Lower lobe of right lung (tissue), 2 donors: ENCODE measurements around the gene MS4A8. TPM values are rescaled to one million over a fixed set of nuclear protein-coding genes. Genes with fewer than 3 reads are reported as not detected.
"Not testable (repeated sequence)": the region's sequence is repeated elsewhere in the genome, so short reads cannot be mapped to it uniquely, and the experiment has no call there.

Experiments
- ATAC-seq, 2 donors: fragments of 200-7000 bp; cut with Tn5 transposase; one replicate each; pipeline ENCODE4 v1.9.1; 2020 to 2022; ENCODE audit warnings: mild to moderate bottlenecking in 2 of 2, moderate library complexity in 2 of 2
- DNase-seq: peaks from one replicate; pipeline ENCODE4 v3.0.0-alpha.2; 2020
- H3K27ac ChIP-seq: fragments of 200-600 bp; one replicate; pipeline ENCODE4 v1.8.0; 2022
- H3K27me3 ChIP-seq: fragments of 200-600 bp; one replicate; pipeline ENCODE4 v1.8.0; 2022; ENCODE audit warnings: low read depth
- H3K36me3 ChIP-seq: fragments of 200-600 bp; one replicate; pipeline ENCODE4 v1.8.0; 2022; ENCODE audit warnings: mild to moderate bottlenecking
- H3K4me1 ChIP-seq: fragments of 200-600 bp; one replicate; pipeline ENCODE4 v1.8.0; 2022
- H3K4me3 ChIP-seq: fragments of 200-600 bp; one replicate; pipeline ENCODE4 v1.8.0; 2022; ENCODE audit warnings: mild to moderate bottlenecking
- H3K9me3 ChIP-seq: fragments of 200-600 bp; one replicate; pipeline ENCODE4 v1.8.0; 2022
- CTCF ChIP-seq: fragments of 200-600 bp; IDR thresholded peaks from one replicate; pipeline ENCODE4 v1.8.0; 2022; ENCODE audit warnings: antibody characterized with exemption, mild to moderate bottlenecking
- intact Hi-C: fragments of 100-400 bp; cut with DNase I; formaldehyde crosslinking; loops from one replicate; pipeline ENCODE4 v1.11.0; 2022
- long read RNA-seq: library from polyadenylated mRNA; unstranded; transcript quantifications from one replicate; pipeline ENCODE4 v2.0.0, GENCODE V29; 2021
- total RNA-seq: library from RNA; stranded (reverse); fragmentation: NEBNext Ultra II Directional; extraction: Animal tissue kit (Norgen Biotek cat#: 25700); gene quantifications from one replicate; pipeline ENCODE4 v1.2.1, GENCODE V29; 2021
- donor health status: DM: no; HTN: yes; CAD: no; lungs with severe emphysema.

MS4A8 gene
- total RNA-seq = 33.5 TPM
- long read RNA-seq, transcript MS4A8-201 (7 exons, 1,353 nt) = major isoform, 11 of 15 reads
- long read RNA-seq, partial matches to known transcripts = 1 of 15 reads
- long read RNA-seq, other reads (novel, unspliced or antisense) = 3 of 15 reads

- intact Hi-C loops = no loop called here
- DNase-seq = no peak
- TF ChIP-seq CTCF = no peak
- no peaks in the 10 kb centered on the region for H3K36me3 ChIP-seq
- no peak within 1 kb of the TSS for H3K27ac ChIP-seq
- no peak for ATAC-seq
- no peaks in the 10 kb centered on the region for H3K4me1 ChIP-seq
- H3K9me3 ChIP-seq = no peaks in the 10 kb centered on the region
- no peak within 1 kb of the TSS for H3K4me3 ChIP-seq
- H3K27me3 ChIP-seq = no peaks in the 10 kb centered on the region
These were observed at the start of gene MS4A8 for GRCh38 chr11:60699284-60699691. TSS of gene MS4A8 (plus strand) at chr11:60699612. CDS start at chr11:60700861, 1,249 bp downstream.

GRCh38 chr11:60657888-60658287 lies 41.5 kb upstream of the MS4A8 start:
- no peaks in the 10 kb centered on the region for H3K27me3 ChIP-seq
- H3K36me3 ChIP-seq = no peaks in the 10 kb centered on the region
- no peak overlapping the region for H3K4me3 ChIP-seq
- no peak for TF ChIP-seq CTCF
- DNase-seq (no peak), ATAC-seq (peak; percentile 83 to 86)
- H3K4me1 ChIP-seq = peaks cover 13% of the 10 kb centered on the region
- intact Hi-C loops = no loop called here
- H3K9me3 ChIP-seq = no peaks in the 10 kb centered on the region
- H3K27ac ChIP-seq = peak overlapping the region; percentile 53

- Histone ChIP-seq H3K4me1 (peaks cover 13% of the 10 kb centered on the region), H3K9me3 (no peaks in the 10 kb centered on the region), H3K36me3 (no peaks in the 10 kb centered on the region), H3K27me3 (no peaks in the 10 kb centered on the region), H3K4me3 (no peak overlapping the region), H3K27ac (peak overlapping the region; percentile 53)
- no peak for TF ChIP-seq CTCF
- intact Hi-C loops = no loop called here
- ATAC-seq (peak; percentile 93 to 97), DNase-seq (no peak)
These were observed 41.0 kb upstream of the MS4A8 start for GRCh38 chr11:60658409-60658808.

GRCh38 chr11:60672255-60672654 lies 27.2 kb upstream of the MS4A8 start:
- H3K4me3 ChIP-seq = no peak overlapping the region
- no peaks in the 10 kb centered on the region for H3K4me1 ChIP-seq
- no peaks in the 10 kb centered on the region for H3K36me3 ChIP-seq
- intact Hi-C loops = no loop called here
- TF ChIP-seq CTCF = no peak
- H3K27ac ChIP-seq = no peak overlapping the region
- ATAC-seq (no peak), DNase-seq (no peak)
- no peaks in the 10 kb centered on the region for H3K27me3 ChIP-seq
- peaks cover 13% of the 10 kb centered on the region for H3K9me3 ChIP-seq

GRCh38 chr11:60678231-60678630 lies 21.2 kb upstream of the MS4A8 start:
- H3K4me3 ChIP-seq, H3K27ac ChIP-seq, H3K36me3 ChIP-seq, ATAC-seq, H3K4me1 ChIP-seq, intact Hi-C loops, DNase-seq, H3K27me3 ChIP-seq: not testable (repeated sequence)
- H3K9me3 ChIP-seq = peaks cover 19% of the 10 kb centered on the region

GRCh38 chr11:60679879-60680278 lies 19.5 kb upstream of the MS4A8 start:
- intact Hi-C loops = no loop called here

More at GRCh38 chr11:60679879-60680278, 19.5 kb upstream of the MS4A8 start:
- Histone ChIP-seq H3K27ac (no peak overlapping the region), H3K4me1 (no peaks in the 10 kb centered on the region), H3K27me3 (no peaks in the 10 kb centered on the region), H3K4me3 (no peak overlapping the region), H3K36me3 (no peaks in the 10 kb centered on the region), H3K9me3 (peaks cover 17% of the 10 kb centered on the region)
- DNase-seq (no peak), ATAC-seq (no peak)
- TF ChIP-seq CTCF = no peak
